ENCODE data around the gene DAAM1. TPM values are rescaled to one million over a fixed set of nuclear protein-coding genes. Genes with fewer than 3 reads are reported as not detected.

Gene DAAM1
- polyA plus RNA-seq, 3 donors = 10.1 to 20.2 (median 18.4) TPM

DNA sequence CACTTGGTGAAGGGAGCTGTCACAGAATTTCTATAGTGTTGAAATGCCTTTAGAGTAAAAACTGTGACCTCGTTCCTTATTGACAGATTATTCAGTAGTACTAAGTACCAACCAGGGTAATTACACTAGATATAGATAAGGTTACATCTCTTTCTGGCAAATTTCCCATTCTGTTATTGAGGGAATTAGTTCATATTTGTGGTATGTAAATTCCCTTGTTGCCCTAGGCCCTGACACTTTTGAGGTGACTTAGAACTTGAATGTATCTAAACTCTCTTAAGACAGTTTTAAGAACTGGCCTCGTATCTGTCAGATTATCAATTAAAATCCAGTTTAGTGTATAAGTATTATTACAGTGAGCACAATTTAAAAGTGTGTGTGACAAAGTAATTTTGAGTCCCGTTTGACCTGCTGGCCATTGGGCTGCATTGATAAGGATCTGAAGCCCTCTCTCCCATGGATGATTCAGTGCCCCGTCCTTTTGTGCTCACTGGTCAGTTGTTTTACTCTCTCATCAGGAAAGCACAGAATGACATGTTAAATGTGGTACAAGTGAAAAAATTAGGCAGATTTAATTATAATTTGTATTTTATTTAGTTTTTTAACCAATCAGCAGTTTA, 153.5 kb downstream of the DAAM1 start:
- H3K27ac ChIP-seq (ENCODE audit: low read depth, low read length) = no peak overlapping the region
- WGBS, 3 donors = 71 to 93% (median 91%) methylated on average over 4 of the region's 4 CpGs

- no peak overlapping the region for H3K27ac ChIP-seq (ENCODE audit: low read depth, low read length)
- WGBS, 3 donors = 60 to 95% (median 94%) methylated on average over 11 of the region's 11 CpGs
Measured at GRCh38 chr14:59342516-59343484, 154.3 kb downstream of the DAAM1 start.

GRCh38 chr14:59343585-59343984, 155.1 kb downstream of the DAAM1 start:
- H3K27ac ChIP-seq (ENCODE audit: low read depth, low read length) = no peak overlapping the region
- WGBS, 3 donors = 68 to 80% (median 74%) methylated on average over 3 of the region's 3 CpGs

DNA sequence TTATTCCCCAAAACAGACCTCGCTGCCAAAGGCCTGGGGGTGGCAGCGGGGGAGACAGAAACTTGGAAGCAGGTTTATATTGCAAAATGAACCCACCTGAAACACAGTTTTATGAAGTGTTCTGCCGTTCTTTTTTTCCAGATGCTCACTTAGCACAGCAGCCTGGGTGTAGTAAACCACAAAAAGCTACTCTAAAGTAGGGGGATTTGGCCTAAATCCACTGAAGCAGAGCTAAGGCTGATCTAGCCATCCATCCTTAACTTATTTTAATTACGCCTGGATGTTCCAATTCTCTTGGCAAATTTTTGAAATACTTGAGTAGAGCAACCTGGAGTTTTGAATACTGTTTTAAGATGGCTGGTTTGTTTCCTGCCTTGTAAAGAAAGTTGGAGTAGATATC, 155.5 kb downstream of the DAAM1 start:
- no peak overlapping the region for H3K27ac ChIP-seq (ENCODE audit: low read depth, low read length)
- 84 to 88% (median 86%) methylated on average over 4 of the region's 4 CpGs for WGBS, 3 donors

DNA sequence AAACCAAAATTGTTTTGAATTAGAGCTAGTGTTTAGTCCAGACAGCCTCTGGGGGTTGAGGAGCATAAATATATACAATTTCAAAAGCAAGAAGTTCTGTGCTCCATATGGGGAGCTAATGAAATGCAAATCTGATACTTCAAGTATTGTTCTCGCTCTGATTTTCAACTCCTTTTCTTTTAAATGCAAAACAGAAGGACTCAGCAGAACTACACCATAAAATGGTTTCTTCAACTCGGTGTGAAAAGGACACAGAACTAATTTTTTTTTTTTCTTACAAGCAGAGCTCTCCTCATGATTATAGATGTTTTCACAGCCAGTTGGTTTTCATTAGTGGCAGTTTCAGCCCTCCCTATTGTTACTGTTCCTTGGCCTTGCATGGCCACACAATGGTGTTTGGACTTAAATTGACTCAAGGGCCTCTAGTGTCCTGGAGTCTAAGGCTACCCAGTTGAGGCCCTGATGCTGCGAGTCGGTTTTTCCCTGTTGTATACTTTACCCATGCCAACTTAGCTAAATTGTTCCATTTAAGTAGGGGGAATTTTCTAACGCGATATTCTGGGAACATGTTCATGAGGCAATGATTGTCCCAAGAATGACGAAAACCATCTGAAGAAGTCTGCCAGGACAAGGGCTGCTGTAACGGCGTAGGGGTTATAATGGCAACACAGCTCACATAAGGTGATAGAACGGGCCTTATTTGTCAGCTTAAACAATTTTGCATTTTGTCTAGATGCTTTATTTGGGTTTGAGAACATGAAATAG, 156.4 kb downstream of the DAAM1 start:
- H3K27ac ChIP-seq (ENCODE audit: low read depth, low read length) = no peak overlapping the region
- 87 to 93% (median 92%) methylated on average over 10 of the region's 10 CpGs for WGBS, 3 donors

DNA sequence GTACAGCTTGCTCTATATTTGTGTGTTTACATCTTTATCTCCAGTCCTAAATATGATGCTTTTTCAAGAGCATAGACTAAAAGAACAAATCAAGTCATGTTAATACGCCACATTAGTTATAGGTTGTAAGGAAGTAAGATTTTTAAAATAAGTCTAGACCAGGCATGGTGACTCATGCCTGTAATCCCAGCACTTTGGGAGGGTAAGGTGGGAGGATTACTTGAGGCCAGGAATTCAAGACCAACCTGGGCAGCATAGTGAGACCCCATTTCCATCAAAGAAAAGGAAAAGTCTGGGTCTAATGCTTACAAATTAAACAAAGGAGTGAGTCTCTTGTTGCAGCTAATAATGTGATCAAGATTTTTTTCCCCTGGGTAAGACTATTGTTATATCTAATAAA, 157.9 kb downstream of the DAAM1 start:
- no peak overlapping the region for H3K27ac ChIP-seq (ENCODE audit: low read depth, low read length)
- 96 to 100% (median 98%) methylated on average over 1 of the region's 1 CpG for WGBS, 3 donors

GRCh38 chr14:59346796-59347510, 158.5 kb downstream of the DAAM1 start:
- no peak overlapping the region for H3K27ac ChIP-seq (ENCODE audit: low read depth, low read length)
- WGBS, 3 donors = 39 to 49% (median 40%) methylated on average over 5 of the region's 5 CpGs

- no peak overlapping the region for H3K27ac ChIP-seq (ENCODE audit: low read depth, low read length)
- 52 to 89% (median 56%) methylated on average over 5 of the region's 5 CpGs for WGBS, 3 donors
Measured at GRCh38 chr14:59347511-59347900, 159.0 kb downstream of the DAAM1 start.

- 90 to 98% (median 95%) methylated on average over 3 of the region's 3 CpGs for WGBS, 3 donors
- H3K27ac ChIP-seq (ENCODE audit: low read depth, low read length) = no peak overlapping the region
Measured at GRCh38 chr14:59347915-59348314, 159.4 kb downstream of the DAAM1 start.

DNA sequence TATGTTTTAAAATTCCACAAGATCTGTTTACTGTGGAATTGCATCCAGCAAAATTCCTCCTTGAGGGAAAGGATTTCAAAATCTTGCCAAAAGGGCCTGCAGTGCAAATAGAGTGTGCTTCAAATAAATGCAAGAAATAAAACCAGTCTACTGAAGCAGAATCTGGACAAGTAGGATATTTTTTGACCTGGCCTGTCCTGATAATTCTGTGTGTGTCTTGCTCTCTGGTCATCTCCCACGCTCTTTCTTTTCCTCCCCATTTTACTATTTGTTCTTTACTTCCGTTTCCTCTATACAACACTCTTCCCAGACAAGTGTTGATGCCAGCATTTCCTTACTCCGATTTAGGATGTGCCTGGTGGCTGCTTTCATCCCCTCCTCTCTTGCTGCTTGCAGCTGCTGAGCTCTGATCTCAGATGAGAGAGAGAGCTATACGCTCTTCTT, 160.8 kb downstream of the DAAM1 start:
- H3K27ac ChIP-seq (ENCODE audit: low read depth, low read length) = no peak overlapping the region
- 49 to 74% (median 58%) methylated on average over 4 of the region's 4 CpGs for WGBS, 3 donors

GRCh38 chr14:59352961-59353360, 164.5 kb downstream of the DAAM1 start:
- WGBS, 3 donors = 77 to 82% (median 81%) methylated on average over 3 of the region's 3 CpGs
- no peak overlapping the region for H3K27ac ChIP-seq (ENCODE audit: low read depth, low read length)

DNA sequence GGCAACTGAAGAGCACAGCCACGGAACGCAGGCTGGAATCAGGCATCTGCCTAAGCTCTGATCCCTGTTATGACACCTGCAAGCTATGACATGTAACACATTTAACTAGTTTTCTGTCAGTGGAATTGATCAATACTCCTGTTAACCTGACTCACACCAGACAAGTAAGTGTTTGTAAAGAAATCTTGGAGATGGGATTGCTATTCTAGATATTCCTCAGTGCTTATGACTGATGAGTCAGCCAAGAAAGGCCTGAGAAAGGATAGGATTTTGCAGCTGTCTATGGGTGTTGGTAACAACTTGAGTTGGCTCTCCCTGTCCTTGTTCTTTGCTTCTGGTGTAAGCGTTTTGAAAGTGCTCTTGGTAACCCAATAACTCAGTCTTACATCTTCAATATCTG, 166.2 kb downstream of the DAAM1 start:
- H3K27ac ChIP-seq (ENCODE audit: low read depth, low read length) = no peak overlapping the region
- WGBS, 3 donors = 95 to 97% (median 96%) methylated on average over 3 of the region's 3 CpGs

GRCh38 chr14:59355091-59355490, 166.6 kb downstream of the DAAM1 start:
- WGBS, 3 donors = 93 to 95% (median 95%) methylated on average over 3 of the region's 3 CpGs
- H3K27ac ChIP-seq (ENCODE audit: low read depth, low read length) = no peak overlapping the region

DNA sequence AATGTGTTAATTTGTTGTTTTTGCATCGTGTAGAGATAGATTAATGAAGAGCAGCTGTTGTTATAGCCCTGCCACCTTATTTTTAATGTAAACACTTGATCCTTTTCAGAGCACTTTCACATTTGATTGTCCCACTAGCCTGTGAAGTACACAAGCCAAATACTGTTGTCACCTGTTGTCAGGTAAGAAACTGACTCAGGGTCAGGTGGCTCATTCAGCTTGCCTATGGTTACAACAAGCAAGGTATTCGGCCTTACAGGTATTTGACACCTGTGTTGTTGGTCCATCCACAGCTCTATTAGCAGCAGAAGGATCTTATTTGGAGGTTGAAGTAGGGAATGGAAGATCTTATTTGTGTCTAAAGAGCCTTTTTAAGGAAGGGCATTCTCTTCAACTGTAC, 167.8 kb downstream of the DAAM1 start:
- no peak overlapping the region for H3K27ac ChIP-seq (ENCODE audit: low read depth, low read length)
- 65 to 90% (median 89%) methylated on average over 2 of the region's 2 CpGs for WGBS, 3 donors

DNA sequence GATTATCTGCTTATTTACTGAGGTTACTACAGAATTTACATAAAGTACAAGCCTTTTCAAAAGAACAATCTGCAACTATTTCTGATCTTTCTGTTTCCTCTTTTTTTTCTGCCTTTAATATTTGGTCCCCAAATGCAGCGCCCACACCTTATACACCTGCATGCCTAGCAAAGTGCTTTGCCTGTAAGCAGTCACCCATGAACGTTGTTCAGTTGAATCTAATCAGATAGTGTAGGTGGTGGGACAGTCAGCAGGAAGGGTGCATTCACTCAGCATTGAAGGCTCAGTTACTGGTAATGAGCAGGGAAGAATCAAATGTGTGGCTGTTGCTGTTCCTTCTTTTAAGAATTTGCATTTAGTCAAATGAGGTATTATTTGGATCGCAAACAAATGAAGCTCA, 168.3 kb downstream of the DAAM1 start:
- WGBS, 3 donors = 88 to 95% (median 92%) methylated on average over 3 of the region's 3 CpGs
- no peak overlapping the region for H3K27ac ChIP-seq (ENCODE audit: low read depth, low read length)

GRCh38 chr14:59358102-59358501, 169.6 kb downstream of the DAAM1 start:
- WGBS, 3 donors = 32 to 77% (median 49%) methylated on average over 1 of the region's 1 CpG
- H3K27ac ChIP-seq (ENCODE audit: low read depth, low read length) = no peak overlapping the region

GRCh38 chr14:59358784-59359183, 170.3 kb downstream of the DAAM1 start:
- WGBS, 3 donors = 88 to 100% (median 100%) methylated on average over 1 of the region's 1 CpG
- H3K27ac ChIP-seq (ENCODE audit: low read depth, low read length) = no peak overlapping the region

DNA sequence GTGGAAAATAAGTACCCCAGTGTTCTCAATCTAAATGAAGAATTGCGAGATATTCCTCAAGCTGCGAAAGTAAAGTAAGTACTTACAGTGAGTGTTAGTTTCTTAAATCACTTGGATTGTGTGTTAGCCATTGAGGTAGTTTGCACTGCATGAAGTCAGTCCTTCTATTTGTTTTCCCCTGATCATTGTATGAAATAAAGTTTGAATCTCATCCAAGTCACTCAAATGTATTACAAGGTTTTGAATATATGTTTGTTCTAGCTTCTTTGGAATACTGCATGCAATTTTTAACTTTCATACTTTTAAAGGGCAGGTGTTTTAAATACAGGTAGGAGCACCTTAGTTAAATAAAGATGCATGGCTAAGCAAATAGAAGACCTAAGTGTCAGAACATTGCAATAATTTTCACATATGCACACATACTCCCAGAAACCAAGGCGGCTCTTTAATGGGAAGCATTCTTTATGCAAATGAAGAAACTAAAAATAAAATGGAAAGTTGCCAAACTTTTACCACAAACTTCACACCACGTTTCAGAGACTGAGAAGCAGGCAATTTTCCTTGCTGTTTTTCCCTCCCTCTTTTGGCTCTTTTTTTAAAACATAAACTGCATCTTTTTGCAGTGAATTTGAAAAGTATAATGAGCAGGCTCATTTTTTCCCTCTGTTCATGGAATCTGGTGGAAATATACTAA, 171.1 kb downstream of the DAAM1 start:
- WGBS, 3 donors = 50 to 61% (median 52%) methylated on average over 4 of the region's 4 CpGs
- no peak overlapping the region for H3K27ac ChIP-seq (ENCODE audit: low read depth, low read length)

Measured in adipose tissue (tissue), 3 donors.